Esophagus squamous epithelium (tissue), 5 donors: ENCODE data around the gene FHOD3. TPM values are rescaled to one million over a fixed set of nuclear protein-coding genes. Genes with fewer than 3 reads are reported as not detected.

Experiments
- DNase-seq: peaks from one replicate; lab custom pipeline; 2025; lab: John Stamatoyannopoulos, UW
- H3K27ac ChIP-seq, 4 donors: fragments of 200-600 bp; sonication (generic); one replicate each; pipeline ENCODE4 v1.5.1; 2016 to 2019; ENCODE audit warnings: mild to moderate bottlenecking in 1 of 4
- H3K27me3 ChIP-seq, 4 donors: fragments of 200-600 bp; sonication (generic); 1 replicate in 3 of 4; 2 replicates in 1 of 4; pipeline versions ENCODE4 v1.5.1 to v1.6.0; 2017 to 2021; ENCODE audit warnings: antibody characterized with exemption in 1 of 4
- H3K36me3 ChIP-seq, 3 donors: fragments of 200-600 bp; sonication (generic); one replicate each; pipeline ENCODE4 v1.5.1; 2016 to 2019
- H3K4me1 ChIP-seq, 3 donors: fragments of 200-600 bp; sonication (generic); one replicate each; pipeline ENCODE4 v1.5.1; 2017 to 2019
- H3K4me3 ChIP-seq, 4 donors: fragments of 200-600 bp; sonication (generic); 1 replicate in 3 of 4; 2 replicates in 1 of 4; pipeline ENCODE4 v1.5.1; 2016 to 2019; ENCODE audit warnings: mild to moderate bottlenecking in 2 of 4, moderate library complexity in 1 of 4
- H3K9me3 ChIP-seq, 3 donors: fragments of 200-600 bp; sonication (generic); one replicate each; pipeline ENCODE4 v1.5.1; 2016 to 2019
- CTCF ChIP-seq, 6 experiments: fragments of 450-650 bp in 4 of 6; fragments of 200-600 bp in 2 of 6; sonication (generic) in 2 of 6; IDR thresholded peaks; one replicate each; pipeline ENCODE4 v1.5.1; 2016 to 2019; ENCODE audit warnings: antibody characterized with exemption in 6 of 6, mild to moderate bottlenecking in 4 of 6, moderate library complexity in 4 of 6
- POLR2A ChIP-seq, 4 donors: fragments of 450-650 bp; IDR thresholded peaks; one replicate each; pipeline ENCODE4 v1.6.1; 2017; ENCODE audit warnings: antibody characterized with exemption in 4 of 4, mild to moderate bottlenecking in 4 of 4, moderate library complexity in 3 of 4
- WGBS, 2 donors: methylation state at CpG; one replicate each; pipeline ENCODE4 v1.1.5; 2018; 5-methylcytosine and 5-hydroxymethylcytosine counted together
- intact Hi-C: fragments of 100-400 bp; cut with DNase I; formaldehyde crosslinking; loops from one replicate; pipeline ENCODE4 v1.15.0; 2022
- total RNA-seq, 4 donors: library from RNA; depleted of rRNA; stranded (reverse); fragments of >200 nt; gene quantifications; one replicate each; pipeline ENCODE4 v1.1.0, GENCODE V29; 2016
- donor health status: DM: yes; HTN: yes; CAD: no.

FHOD3 gene
- total RNA-seq, 4 donors from 2014 or later: 3.1 to 29.6 (median 5.7) TPM

DNA sequence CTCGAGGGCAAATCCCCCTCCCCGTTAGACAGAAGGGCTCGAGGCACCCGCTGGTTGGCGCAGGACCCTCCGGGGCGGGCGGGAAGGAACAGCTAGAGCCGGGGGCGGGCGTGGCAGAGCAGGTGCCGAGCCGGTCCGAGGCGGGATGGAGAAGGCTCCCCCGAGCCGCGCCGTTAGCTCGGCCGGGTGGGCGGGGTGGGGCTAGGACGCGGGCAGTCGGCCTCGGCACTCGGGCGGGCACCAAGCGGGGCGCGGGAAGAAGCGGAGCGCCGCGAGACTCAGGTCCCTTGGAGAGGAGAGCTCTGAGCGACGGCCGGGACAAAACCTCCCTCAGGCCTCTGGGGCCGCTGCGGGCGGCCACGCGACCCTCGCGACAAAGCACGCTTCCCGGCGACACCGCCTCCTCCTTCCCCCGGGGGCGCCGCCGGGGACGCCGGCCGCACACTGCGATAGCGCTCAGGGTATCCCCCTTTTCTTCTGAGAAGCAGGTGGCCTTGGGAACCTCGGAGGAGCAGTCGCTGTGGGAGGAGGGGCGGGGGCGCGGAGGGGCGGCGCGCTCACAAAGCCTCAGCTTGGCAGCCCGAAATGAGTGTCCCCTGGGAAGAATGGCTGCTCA lies 721 bp downstream of the FHOD3 start:
- H3K9me3 ChIP-seq: no peaks in the 10 kb centered on the region
- peaks cover 0 to 76% (median 0%) of the 10 kb centered on the region in 4 donors for H3K27me3 ChIP-seq
- 5% methylated on average over 3 to 9 of the region's 67 CpGs for WGBS, 2 donors
- H3K36me3 ChIP-seq: no peaks in the 10 kb centered on the region
- peaks cover 14 to 31% (median 16%) of the 10 kb centered on the region in 3 donors for H3K4me1 ChIP-seq
- H3K4me3 ChIP-seq: peak overlapping the region; percentile 40 to 84 (median 62)
- TF ChIP-seq POLR2A (IDR thresholded peaks at IDR 0.05): no peak
- TF ChIP-seq CTCF (IDR thresholded peaks at IDR 0.05): no peak
- no peak for DNase-seq
- intact Hi-C loops: loop anchor here (10.0 kb wide), 1 partner anchor 277 kb away; no protein-coding TSS in a partner anchor
- peak overlapping the region in 3 of 4 donors; percentile 26 to 79 (median 78) for H3K27ac ChIP-seq

DNA sequence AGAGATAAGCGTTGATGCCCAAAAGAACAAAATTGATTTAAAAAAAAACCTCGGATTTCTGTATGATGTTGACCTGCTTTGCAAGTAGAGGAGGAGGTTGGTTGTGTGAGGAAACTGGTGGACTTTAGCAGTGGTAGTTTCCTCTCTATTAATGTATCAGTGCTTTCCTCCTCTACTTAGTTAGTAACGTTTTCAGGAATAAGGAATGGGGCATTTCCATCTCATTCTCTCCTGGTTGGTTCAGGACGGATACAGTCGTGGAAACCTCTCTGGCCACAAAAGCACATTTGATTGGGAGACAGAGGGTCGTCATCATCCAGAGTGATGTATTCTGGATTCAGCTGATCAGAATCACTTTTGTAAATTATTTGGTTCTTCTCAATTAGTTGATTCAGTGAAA lies 1.5 kb downstream of the FHOD3 start:
- 75 to 87% methylated on average over 6 of the region's 6 CpGs for WGBS, 2 donors
- intact Hi-C loops: loop anchor here (10.0 kb wide), 1 partner anchor 276 kb away; no protein-coding TSS in a partner anchor

DNA sequence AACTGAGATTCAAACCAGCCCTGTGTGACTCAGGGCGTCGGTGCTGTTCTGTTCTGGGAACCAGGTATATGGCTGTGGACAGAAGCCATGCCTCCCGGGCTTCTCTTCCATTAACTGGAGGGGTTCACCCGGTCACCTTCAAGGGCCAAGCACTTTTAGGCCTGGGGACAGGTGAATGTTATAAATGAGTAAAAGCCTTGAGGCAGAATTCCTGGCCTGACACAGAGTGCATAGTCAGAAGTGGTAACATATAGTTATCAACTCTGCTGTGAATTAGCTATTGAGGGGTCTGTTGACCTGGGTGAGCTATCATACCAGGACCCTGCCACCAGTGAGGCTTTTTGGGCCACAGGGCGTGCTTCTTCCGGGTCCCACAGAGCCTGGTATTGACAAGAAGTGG lies 2.7 kb downstream of the FHOD3 start:
- Histone ChIP-seq H3K27me3 (peaks cover 0 to 69% (median 0%) of the 10 kb centered on the region in 4 donors), H3K27ac (no peak overlapping the region), H3K4me3 (no peak overlapping the region), H3K4me1 (peaks cover 14 to 31% (median 16%) of the 10 kb centered on the region in 3 donors), H3K9me3 (no peaks in the 10 kb centered on the region), H3K36me3 (no peaks in the 10 kb centered on the region)
- no peak for DNase-seq
- 56 to 79% methylated on average over 6 of the region's 6 CpGs for WGBS, 2 donors
- TF ChIP-seq CTCF (IDR thresholded peaks at IDR 0.05): no peak
- no peak for TF ChIP-seq POLR2A (IDR thresholded peaks at IDR 0.05)
- intact Hi-C loops: loop anchor here (10.0 kb wide), 2 partner anchors 65 to 105 kb away; no protein-coding TSS in a partner anchor

More for the DNA sequence above, 1.5 kb downstream of the FHOD3 start:
- peaks cover 14 to 31% (median 16%) of the 10 kb centered on the region in 3 donors for H3K4me1 ChIP-seq
- DNase-seq: no peak
- H3K36me3 ChIP-seq: no peaks in the 10 kb centered on the region
- no peak for TF ChIP-seq POLR2A (IDR thresholded peaks at IDR 0.05)
- TF ChIP-seq CTCF (IDR thresholded peaks at IDR 0.05): no peak
- H3K9me3 ChIP-seq: no peaks in the 10 kb centered on the region
- H3K27me3 ChIP-seq: peaks cover 0 to 81% (median 0%) of the 10 kb centered on the region in 4 donors
- no peak overlapping the region for H3K27ac ChIP-seq
- no peak overlapping the region for H3K4me3 ChIP-seq

GRCh38 chr18:36301884-36302283 lies 4.4 kb downstream of the FHOD3 start:
- Histone ChIP-seq H3K36me3 (no peaks in the 10 kb centered on the region), H3K27me3 (peaks cover 0 to 52% (median 0%) of the 10 kb centered on the region in 4 donors), H3K4me1 (peaks cover 11 to 20% (median 13%) of the 10 kb centered on the region in 3 donors), H3K9me3 (no peaks in the 10 kb centered on the region), H3K27ac (no peak overlapping the region), H3K4me3 (no peak overlapping the region)
- no peak for DNase-seq
- 84 to 92% methylated on average over 5 of the region's 5 CpGs for WGBS, 2 donors
- intact Hi-C loops: loop anchor here (10.0 kb wide), 2 partner anchors 63 to 103 kb away; no protein-coding TSS in a partner anchor
- no peak for TF ChIP-seq CTCF (IDR thresholded peaks at IDR 0.05)
- TF ChIP-seq POLR2A (IDR thresholded peaks at IDR 0.05): no peak

- no peak overlapping the region for H3K27ac ChIP-seq
- H3K9me3 ChIP-seq: no peaks in the 10 kb centered on the region
- H3K4me3 ChIP-seq: no peak overlapping the region
- DNase-seq: no peak
- 100% methylated on average over 1 to 2 of the region's 2 CpGs for WGBS, 2 donors
- peaks cover 8 to 14% (median 10%) of the 10 kb centered on the region in 3 donors for H3K4me1 ChIP-seq
- H3K36me3 ChIP-seq: no peaks in the 10 kb centered on the region
- H3K27me3 ChIP-seq: peaks cover 0 to 45% (median 0%) of the 10 kb centered on the region in 4 donors
- intact Hi-C loops: loop anchor here (10.0 kb wide), 2 partner anchors 62 to 102 kb away; no protein-coding TSS in a partner anchor
- no peak for TF ChIP-seq CTCF (IDR thresholded peaks at IDR 0.05)
Measured at GRCh38 chr18:36302676-36303075, 5.2 kb downstream of the FHOD3 start.
